ENCODE measurements around the gene EHD4.

EHD4 gene

GRCh38 chr15:41978534-41978933 lies 6.2 kb upstream of the EHD4 start:
- CTCF ChIA-PET, result interaction anchor here (0.7 kb wide), 1 partner anchor 157 kb away, joined by 3 read pairs; no protein-coding TSS in a partner anchor
- POLR2A ChIA-PET, result no interaction called here
- H3K4me1 ChIP-seq (ENCODE audit: control insufficient read depth, insufficient read depth, low read length), result no peaks in the 10 kb centered on the region
- H3K27ac ChIP-seq (ENCODE audit: extremely low read depth, low read depth, low read length), result no peak overlapping the region
- H3K9me3 ChIP-seq (ENCODE audit: control insufficient read depth, insufficient read depth, low read depth, low read length), result no peaks in the 10 kb centered on the region
- no peak overlapping the region for H3K4me3 ChIP-seq (ENCODE audit: low read depth, low read length)
- H3K36me3 ChIP-seq (ENCODE audit: control insufficient read depth in 2 of 2, insufficient read depth in 1 of 2, low read length in 2 of 2), result no peaks in the 10 kb centered on the region
- TF ChIP-seq ZNF549 (tag by site-specific recombination; IDR thresholded peaks at IDR 0.05) (no peak), ZNF132 (tag by site-specific recombination; IDR thresholded peaks at IDR 0.05; ENCODE audit: borderline replicate concordance) (no peak), ZNF138 (tag by site-specific recombination; IDR thresholded peaks at IDR 0.05; ENCODE audit: borderline replicate concordance) (no peak), ZNF501 (tag by site-specific recombination; IDR thresholded peaks at IDR 0.05) (no peak)
- TF ChIP-seq, protein P1, sequence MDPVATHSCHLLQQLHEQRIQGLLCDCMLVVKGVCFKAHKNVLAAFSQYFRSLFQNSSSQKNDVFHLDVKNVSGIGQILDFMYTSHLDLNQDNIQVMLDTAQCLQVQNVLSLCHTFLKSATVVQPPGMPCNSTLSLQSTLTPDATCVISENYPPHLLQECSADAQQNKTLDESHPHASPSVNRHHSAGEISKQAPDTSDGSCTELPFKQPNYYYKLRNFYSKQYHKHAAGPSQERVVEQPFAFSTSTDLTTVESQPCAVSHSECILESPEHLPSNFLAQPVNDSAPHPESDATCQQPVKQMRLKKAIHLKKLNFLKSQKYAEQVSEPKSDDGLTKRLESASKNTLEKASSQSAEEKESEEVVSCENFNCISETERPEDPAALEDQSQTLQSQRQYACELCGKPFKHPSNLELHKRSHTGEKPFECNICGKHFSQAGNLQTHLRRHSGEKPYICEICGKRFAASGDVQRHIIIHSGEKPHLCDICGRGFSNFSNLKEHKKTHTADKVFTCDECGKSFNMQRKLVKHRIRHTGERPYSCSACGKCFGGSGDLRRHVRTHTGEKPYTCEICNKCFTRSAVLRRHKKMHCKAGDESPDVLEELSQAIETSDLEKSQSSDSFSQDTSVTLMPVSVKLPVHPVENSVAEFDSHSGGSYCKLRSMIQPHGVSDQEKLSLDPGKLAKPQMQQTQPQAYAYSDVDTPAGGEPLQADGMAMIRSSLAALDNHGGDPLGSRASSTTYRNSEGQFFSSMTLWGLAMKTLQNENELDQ (tag by site-specific recombination; IDR thresholded peaks at IDR 0.05; ENCODE audit: low read depth), result no peak
- TF ChIP-seq, protein P2, sequence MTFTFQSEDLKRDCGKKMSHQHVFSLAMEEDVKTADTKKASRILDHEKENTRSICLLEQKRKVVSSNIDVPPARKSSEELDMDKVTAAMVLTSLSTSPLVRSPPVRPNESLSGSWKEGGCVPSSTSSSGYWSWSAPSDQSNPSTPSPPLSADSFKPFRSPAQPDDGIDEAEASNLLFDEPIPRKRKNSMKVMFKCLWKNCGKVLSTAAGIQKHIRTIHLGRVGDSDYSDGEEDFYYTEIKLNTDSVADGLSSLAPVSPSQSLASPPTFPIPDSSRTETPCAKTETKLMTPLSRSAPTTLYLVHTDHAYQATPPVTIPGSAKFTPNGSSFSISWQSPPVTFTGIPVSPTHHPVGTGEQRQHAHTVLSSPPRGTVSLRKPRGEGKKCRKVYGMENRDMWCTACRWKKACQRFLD (tag by site-specific recombination; IDR thresholded peaks at IDR 0.05), result no peak

DNA sequence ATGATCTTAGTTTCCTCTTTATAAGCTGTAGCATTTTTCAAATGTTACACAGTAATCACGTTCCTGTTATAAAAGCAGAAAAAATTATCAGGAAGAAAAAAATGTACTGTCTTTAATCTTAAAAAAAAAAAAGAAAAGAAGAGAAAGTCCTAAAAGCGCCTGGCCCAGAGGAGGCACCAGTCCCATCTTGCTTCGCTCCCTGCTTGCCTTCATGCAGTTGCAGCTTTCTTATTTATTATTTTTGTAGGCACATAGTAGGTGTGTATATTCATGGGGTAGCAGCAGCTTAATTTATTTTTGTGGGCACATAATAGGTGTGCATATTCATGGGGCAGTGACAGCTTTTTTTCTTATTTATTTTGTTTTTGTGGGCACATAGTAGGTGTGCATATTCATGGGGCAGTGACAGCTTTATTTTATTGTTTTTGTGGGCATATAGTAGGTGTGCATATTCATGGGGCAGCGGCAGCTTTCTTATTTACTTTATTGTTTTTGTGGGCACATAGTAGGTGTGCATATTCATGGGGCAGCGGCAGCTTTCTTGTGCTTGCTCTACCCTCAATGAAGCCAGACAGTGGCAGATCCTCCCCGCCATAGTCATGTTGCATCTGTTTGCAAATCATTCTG lies 5.5 kb upstream of the EHD4 start:
- no peak for TF ChIP-seq ZNF121 (tag by site-specific recombination; IDR thresholded peaks at IDR 0.05)
- TF ChIP-seq ZBTB20 (tag by site-specific recombination; IDR thresholded peaks at IDR 0.05), result no peak
- TF ChIP-seq OSR2 (tag by site-specific recombination; IDR thresholded peaks at IDR 0.05), result no peak
- no peak for TF ChIP-seq FEZF1 (tag by site-specific recombination; IDR thresholded peaks at IDR 0.05)
- TF ChIP-seq MZF1 (tag by site-specific recombination; IDR thresholded peaks at IDR 0.05; ENCODE audit: borderline replicate concordance), result no peak
- no peak for TF ChIP-seq ZNF600 (tag by site-specific recombination; IDR thresholded peaks at IDR 0.05)
- no peak for TF ChIP-seq ZFP41 (tag by site-specific recombination; IDR thresholded peaks at IDR 0.05; ENCODE audit: borderline replicate concordance)
- no peak for TF ChIP-seq ZNF830 (tag by site-specific recombination; IDR thresholded peaks at IDR 0.05; ENCODE audit: low read depth)
- TF ChIP-seq, protein P3, sequence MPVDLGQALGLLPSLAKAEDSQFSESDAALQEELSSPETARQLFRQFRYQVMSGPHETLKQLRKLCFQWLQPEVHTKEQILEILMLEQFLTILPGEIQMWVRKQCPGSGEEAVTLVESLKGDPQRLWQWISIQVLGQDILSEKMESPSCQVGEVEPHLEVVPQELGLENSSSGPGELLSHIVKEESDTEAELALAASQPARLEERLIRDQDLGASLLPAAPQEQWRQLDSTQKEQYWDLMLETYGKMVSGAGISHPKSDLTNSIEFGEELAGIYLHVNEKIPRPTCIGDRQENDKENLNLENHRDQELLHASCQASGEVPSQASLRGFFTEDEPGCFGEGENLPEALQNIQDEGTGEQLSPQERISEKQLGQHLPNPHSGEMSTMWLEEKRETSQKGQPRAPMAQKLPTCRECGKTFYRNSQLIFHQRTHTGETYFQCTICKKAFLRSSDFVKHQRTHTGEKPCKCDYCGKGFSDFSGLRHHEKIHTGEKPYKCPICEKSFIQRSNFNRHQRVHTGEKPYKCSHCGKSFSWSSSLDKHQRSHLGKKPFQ (tag by site-specific recombination; IDR thresholded peaks at IDR 0.05), result no peak
- no peak for TF ChIP-seq ZNF473 (tag by site-specific recombination; IDR thresholded peaks at IDR 0.05)
- no peak for TF ChIP-seq KLF9 (tag by site-specific recombination; IDR thresholded peaks at IDR 0.05; ENCODE audit: low read depth)
- TF ChIP-seq ZNF221 (tag by site-specific recombination; IDR thresholded peaks at IDR 0.05; ENCODE audit: borderline replicate concordance), result no peak
- TF ChIP-seq, protein P4, sequence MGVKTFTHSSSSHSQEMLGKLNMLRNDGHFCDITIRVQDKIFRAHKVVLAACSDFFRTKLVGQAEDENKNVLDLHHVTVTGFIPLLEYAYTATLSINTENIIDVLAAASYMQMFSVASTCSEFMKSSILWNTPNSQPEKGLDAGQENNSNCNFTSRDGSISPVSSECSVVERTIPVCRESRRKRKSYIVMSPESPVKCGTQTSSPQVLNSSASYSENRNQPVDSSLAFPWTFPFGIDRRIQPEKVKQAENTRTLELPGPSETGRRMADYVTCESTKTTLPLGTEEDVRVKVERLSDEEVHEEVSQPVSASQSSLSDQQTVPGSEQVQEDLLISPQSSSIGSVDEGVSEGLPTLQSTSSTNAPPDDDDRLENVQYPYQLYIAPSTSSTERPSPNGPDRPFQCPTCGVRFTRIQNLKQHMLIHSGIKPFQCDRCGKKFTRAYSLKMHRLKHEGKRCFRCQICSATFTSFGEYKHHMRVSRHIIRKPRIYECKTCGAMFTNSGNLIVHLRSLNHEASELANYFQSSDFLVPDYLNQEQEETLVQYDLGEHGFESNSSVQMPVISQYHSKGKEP (tag by site-specific recombination; IDR thresholded peaks at IDR 0.05), result no peak
- TF ChIP-seq, protein P5, sequence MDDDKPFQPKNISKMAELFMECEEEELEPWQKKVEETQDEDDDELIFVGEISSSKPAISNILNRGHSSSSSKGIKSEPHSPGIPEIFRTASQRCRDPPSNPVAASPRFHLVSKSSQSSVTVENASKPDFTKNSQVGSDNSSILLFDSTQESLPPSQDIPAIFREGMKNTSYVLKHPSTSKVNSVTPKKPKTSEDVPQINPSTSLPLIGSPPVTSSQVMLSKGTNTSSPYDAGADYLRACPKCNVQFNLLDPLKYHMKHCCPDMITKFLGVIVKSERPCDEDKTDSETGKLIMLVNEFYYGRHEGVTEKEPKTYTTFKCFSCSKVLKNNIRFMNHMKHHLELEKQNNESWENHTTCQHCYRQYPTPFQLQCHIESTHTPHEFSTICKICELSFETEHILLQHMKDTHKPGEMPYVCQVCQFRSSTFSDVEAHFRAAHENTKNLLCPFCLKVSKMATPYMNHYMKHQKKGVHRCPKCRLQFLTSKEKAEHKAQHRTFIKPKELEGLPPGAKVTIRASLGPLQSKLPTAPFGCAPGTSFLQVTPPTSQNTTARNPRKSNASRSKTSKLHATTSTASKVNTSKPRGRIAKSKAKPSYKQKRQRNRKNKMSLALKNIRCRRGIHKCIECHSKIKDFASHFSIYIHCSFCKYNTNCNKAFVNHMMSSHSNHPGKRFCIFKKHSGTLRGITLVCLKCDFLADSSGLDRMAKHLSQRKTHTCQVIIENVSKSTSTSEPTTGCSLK (tag by site-specific recombination; IDR thresholded peaks at IDR 0.05), result no peak
- TF ChIP-seq ZBTB8A (tag by site-specific recombination; IDR thresholded peaks at IDR 0.05), result no peak
- no peak for TF ChIP-seq ZSCAN4 (tag by site-specific recombination; IDR thresholded peaks at IDR 0.05)
- no peak for TF ChIP-seq ZNF654 (tag by site-specific recombination; IDR thresholded peaks at IDR 0.05; ENCODE audit: low read depth)
- ChIA-PET POLR2A (no interaction called here), CTCF (interaction anchor here (0.7 kb wide), 1 partner anchor 157 kb away, joined by 3 read pairs; no protein-coding TSS in a partner anchor)
- H3K27ac ChIP-seq (ENCODE audit: extremely low read depth, low read depth, low read length), result no peak overlapping the region
- no peak overlapping the region for H3K4me3 ChIP-seq (ENCODE audit: low read depth, low read length)
- no peaks in the 10 kb centered on the region for H3K4me1 ChIP-seq (ENCODE audit: control insufficient read depth, insufficient read depth, low read length)
- no peaks in the 10 kb centered on the region for H3K36me3 ChIP-seq (ENCODE audit: control insufficient read depth in 2 of 2, insufficient read depth in 1 of 2, low read length in 2 of 2)
- H3K9me3 ChIP-seq (ENCODE audit: control insufficient read depth, insufficient read depth, low read depth, low read length), result no peaks in the 10 kb centered on the region

All from HEK293 (cell line).